ENCODE measurements around the gene TRMT112.
"Not testable (repeated sequence)": the region's sequence is repeated elsewhere in the genome, so short reads cannot be mapped to it uniquely, and the experiment has no call there.

TRMT112 gene

DNA sequence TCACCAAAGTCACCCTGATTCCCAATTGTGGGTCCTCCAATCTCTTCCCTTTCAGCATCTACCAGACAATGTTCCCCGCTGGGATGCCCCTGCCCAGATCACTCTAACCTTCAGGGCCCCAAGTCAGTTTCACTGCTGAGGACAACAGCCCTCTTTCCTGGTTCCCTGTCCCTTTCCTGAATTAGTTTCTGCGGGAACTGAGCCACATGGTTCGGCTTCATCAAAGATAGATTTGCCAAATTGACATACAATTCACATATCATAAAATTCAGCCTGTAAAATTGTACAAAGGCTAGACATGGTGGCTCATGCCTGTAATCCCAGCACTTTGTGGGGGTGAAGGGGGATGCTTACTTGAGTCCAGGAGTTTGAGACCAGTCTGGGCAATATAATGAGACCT lies 10.6 kb upstream of the TRMT112 start:
- DNase-seq: no peak

DNA sequence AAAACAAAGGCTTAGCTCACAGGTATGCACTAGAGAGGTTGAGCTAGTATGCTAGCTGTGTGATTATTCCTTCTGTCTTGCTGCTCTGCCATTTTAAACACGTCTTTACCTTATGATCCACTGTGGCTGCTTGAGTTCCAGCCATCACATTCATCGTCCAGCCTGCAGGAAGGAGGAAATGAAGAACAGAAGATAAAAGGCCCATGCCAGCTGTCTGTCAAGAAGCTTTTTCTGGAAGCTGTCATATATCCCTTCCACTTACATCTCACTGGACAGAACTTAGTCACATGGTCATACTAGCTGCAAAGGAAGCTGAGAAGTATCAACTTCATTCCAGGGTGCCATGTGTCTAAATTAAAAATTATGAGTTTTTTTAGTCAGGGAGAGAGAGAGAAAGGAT lies 10.0 kb upstream of the TRMT112 start:
- DNase-seq: no peak

DNA sequence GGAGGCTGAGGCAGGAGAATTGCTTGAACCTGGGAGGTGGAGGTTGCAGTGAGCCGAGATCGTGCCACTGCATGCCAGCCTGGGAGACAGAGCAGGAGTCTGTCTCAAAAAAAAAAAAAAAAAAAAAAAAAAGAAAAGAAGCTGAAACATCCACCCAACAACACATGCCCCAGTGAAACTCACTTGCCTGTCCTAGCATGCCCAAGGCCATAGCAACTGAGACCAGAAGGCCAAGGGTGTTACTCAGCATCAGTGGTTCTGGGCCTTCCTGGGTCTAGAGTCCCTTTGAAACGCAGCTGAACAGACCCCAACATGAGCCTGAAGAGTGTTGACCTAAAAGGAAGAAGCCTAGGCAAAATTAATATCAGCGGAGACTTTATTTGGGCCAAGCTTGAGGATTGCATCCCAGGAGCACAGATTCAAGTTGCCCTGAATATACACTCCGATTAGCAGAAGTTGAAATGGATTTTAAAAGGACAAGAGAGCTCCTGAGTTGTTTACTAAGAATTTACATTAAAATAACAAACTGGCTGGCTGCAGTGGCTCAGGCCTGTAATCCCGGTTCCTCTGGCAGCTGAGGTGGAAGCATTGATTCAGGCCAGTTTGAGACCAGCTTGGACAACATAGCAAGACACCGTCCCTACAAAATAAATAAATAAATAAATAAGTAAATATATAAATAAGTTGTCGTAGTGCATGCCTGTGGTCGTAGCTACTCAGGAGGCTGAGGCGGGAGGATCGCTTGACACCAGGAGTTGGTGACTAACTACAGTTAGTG lies 7.5 kb upstream of the TRMT112 start:
- DNase-seq: no peak

DNA sequence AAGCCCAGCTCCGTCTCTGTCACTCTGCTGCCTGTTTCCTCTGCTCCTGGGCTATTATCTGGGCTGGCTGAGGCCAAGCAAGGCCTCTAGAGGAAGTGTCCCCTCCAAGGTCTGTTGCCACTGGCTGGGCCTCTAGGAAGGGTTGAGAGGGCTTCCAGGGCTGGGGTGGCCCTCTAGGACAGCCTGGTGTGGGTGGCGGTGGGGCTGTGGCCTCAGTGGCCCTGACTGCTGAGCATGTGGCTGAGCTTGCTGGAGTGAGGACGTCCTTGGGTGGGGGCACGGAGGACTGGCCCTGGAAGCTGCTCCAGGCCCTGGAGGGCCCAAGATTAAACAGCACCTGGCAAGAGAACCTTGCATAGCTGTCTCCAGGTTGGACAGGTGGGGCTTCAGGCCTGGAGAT lies 6.6 kb upstream of the TRMT112 start:
- not testable (repeated sequence) for DNase-seq

DNA sequence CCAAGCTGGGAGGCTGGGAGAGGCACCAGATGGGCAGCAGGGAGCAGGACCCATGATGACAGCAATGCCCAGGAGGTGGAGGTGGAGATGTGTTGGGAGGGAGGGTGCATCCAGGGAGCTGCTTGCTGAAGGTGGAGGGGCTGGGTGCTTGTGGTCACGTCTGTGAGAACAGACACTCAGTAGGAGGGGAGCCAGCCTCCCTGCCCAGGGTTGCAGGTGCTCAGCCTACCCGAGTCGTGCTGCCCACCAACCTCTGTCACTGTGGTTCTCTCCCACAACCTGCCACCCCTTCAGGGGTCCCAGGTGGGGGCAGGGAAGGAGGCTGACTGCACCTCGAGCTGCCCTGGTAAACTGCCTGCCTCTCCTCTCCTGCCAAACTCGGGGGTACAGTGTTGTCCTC lies 6.0 kb upstream of the TRMT112 start:
- DNase-seq: no peak

DNA sequence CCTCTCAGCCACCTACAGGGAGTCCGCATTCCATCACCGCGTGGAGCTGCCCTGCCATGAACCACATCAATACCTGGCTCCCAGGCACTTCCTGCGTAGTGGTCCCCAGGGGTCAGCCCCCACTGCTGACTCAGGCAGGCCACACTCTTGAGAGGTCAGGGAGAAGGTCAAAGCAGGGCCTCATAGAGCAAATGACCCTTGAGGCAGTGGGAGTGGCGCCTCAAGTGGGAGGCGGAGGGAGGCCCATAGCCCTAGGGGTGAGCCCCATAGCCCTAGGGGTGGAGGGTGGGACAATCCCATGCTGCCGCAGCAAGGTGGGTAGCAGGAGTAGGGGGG lies 5.5 kb upstream of the TRMT112 start:
- no peak for DNase-seq

DNA sequence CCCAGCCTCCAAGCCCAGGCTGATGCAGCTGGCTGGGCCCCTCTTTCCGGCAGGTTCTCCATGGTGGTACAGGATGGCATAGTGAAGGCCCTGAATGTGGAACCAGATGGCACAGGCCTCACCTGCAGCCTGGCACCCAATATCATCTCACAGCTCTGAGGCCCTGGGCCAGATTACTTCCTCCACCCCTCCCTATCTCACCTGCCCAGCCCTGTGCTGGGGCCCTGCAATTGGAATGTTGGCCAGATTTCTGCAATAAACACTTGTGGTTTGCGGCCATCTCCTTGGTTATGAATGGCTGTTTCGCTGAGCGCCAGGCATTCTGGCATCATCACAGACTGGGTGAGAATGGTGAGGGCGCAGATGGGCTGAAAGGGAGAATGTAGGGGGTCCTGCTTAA lies 4.2 kb upstream of the TRMT112 start:
- no peak for DNase-seq

DNA sequence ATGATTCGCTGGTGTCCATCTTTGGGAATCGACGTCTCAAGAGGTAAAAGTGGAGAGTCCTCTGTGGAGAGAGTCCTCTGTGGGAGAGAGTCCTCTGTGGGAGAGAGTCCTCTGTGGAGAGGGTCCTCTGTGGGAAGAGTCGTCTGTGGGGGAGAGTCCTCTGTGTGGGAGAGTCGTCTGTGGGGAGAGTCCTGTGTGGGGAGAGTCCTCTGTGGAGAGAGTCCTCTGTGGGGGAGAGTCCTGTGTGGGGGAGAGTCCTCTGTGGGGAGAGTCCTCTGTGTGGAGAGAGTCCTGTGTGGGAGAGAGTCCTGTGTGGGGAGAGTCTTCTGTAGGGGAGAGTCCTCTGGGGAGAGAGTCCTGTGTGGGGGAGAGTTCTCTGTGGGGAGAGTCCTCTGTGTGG lies 3.7 kb upstream of the TRMT112 start:
- no peak for DNase-seq

DNA sequence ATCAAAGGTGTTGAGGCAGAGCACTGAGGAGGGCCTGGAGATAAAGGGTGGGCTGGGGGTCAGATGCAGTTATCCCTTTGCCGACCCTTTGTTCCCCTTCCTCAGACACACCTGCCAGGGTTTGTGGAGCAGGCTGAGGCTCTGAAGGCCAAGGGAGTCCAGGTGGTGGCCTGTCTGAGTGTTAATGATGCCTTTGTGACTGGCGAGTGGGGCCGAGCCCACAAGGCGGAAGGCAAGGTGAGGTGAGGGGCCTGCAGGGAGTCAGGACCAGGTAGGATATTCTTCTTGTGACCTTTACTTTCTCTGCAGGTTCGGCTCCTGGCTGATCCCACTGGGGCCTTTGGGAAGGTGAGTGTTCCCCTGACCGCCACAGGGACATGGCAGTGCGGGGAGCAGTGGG lies 3.2 kb upstream of the TRMT112 start:
- DNase-seq: no peak

DNA sequence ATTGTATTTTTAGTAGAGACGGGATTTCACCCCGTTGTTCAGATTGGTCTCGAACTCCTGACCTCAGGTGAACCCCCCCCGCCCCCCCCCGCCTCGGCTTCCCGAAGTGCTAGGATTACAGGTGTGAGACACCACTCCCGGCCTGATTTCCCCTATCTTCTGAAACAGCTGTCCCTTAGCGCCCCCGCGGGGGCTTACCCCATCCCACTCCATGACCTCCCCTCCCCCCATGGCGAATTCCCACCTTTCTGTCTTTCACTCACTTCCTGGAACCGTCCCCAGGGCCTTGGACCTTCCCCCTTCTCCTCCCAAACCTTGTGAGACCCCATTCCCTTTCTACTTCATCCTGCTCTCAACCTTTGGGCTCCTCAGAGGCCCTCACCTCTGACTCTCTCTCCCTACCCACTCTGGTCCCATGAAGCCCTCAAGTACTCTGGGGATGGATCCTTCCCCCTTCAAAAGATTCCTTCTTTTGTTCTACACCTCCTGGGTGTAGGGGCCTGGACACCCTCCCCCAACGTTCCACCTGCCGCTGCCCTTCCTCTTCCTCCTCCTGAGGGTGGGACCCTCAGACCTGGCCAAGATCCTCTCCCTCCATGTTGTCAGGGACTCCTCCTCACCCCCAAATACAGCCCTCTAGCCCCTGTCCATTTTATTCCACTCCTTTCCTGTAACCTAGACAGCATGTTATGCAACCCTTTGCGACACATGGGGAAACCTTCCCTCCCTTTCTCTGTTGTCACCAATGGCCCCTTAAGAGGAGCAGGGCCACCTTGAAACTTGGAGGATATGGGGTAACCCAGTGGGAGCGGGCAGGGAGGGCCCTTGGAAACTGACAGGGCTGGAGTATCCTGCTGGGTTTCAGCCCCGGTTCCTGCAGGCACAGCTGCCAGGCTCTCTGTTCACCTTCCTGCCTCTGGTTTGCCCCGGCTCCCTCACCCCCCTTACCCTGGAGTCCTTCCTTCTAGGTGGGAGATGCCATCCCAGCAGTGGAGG lies 1.7 kb upstream of the TRMT112 start:
- no peak for DNase-seq

DNA sequence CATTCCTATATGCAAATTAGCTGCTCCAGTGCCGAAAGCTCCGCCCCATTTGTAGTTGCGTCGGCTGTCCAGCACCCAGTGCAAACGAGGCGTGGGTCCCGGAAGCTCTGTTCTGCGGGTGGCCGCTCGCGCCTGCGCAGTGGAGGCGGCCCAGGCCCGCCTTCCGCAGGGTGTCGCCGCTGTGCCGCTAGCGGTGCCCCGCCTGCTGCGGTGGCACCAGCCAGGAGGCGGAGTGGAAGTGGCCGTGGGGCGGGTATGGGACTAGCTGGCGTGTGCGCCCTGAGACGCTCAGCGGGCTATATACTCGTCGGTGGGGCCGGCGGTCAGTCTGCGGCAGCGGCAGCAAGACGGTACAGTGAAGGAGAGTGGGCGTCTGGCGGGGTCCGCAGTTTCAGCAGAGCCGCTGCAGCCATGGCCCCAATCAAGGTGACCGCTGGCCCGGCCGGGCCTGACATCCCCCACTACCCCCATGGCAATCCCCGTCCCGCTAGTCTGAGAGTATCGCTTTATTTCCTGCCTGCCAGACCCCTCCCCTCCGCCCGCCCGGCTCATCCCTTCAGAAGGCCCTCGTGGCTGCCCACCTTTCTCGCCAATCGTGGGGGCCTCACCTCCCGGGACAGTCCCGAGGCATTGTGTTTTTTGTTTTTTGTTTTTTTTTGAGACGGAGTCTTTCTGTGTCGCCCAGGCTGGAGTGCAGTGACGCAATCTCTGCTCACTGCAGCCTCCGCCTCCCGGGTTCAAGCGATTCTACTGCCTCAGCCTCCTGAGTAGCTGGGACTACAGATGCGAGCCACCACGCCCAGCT lies 804 bp upstream of the TRMT112 start, which contains the start of gene PRDX5:
Gene PRDX5 (plus strand): TSS at position 161 of the 805 bp plus-strand sequence. CDS start 95 bp downstream, at position 256.
- peak; percentile 96 for DNase-seq

DNA sequence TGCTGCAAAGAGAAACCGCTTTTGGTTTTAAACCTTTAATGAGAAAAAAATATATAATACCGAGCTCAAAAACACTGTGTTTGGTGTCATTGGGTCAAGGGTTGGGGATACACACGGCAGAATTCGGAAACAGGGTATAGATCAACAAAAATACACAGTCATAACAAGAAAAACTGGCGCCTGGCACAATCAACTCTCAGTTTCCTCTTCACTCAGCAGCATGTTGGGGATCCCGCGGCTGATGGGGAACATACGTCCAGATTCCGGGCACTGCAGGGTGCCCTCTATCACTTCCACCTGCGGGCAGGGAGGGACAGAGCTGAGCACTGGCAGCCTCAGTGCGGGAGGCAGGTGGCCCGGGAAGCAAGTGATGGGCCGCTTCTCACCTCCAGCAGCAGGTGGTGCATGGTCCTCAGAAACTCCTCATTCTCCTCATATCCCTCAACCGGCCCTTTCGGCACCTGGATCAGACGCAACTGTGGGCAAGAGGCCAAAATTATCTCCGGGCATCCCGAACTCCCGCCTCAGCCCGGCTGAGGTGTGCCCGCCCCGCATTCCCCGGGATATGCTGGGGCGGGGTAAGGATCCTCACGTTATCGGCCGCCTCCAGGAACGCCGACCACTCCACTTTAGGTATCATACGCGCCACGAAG lies 561 bp downstream of the TRMT112 start:
- no peak for DNase-seq

DNA sequence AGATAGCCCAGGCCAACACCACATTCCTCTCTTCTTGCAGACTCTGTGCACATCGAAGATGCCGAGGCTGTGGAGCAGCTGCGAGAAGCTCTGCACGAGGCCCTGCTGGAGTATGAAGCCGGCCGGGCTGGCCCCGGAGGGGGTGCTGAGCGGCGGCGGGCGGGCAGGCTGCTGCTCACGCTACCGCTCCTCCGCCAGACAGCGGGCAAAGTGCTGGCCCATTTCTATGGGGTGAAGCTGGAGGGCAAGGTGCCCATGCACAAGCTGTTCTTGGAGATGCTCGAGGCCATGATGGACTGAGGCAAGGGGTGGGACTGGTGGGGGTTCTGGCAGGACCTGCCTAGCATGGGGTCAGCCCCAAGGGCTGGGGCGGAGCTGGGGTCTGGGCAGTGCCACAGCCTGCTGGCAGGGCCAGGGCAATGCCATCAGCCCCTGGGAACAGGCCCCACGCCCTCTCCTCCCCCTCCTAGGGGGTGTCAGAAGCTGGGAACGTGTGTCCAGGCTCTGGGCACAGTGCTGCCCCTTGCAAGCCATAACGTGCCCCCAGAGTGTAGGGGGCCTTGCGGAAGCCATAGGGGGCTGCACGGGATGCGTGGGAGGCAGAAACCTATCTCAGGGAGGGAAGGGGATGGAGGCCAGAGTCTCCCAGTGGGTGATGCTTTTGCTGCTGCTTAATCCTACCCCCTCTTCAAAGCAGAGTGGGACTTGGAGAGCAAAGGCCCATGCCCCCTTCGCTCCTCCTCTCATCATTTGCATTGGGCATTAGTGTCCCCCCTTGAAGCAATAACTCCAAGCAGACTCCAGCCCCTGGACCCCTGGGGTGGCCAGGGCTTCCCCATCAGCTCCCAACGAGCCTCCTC lies 1.5 kb downstream of the TRMT112 start:
- not testable (repeated sequence) for DNase-seq

DNA sequence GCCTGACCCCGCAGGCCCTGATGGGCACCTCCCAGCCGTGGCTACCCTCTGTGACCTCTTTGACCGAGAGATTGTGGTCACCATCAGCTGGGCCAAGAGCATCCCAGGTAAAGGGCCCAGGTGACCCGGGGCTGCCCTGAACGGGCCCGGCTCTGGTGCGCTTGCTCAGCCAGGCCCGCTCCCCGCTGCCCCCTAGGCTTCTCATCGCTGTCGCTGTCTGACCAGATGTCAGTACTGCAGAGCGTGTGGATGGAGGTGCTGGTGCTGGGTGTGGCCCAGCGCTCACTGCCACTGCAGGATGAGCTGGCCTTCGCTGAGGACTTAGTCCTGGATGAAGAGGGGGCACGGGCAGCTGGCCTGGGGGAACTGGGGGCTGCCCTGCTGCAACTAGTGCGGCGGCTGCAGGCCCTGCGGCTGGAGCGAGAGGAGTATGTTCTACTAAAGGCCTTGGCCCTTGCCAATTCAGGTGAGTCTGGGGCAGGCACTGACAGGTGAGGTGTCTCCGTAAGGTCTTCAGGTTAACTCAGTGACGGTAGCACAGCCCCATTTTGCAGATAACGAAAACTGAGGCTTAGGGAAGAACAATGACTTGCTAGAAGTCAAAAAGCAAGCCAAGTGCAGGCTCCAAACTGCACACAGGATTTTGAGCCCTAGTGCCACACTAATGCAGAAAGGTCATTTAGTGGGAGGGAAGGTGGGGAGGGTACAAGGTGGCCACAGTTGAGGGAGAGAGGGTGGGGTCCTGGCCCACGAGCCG lies 2.4 kb downstream of the TRMT112 start:
- DNase-seq: no peak

DNA sequence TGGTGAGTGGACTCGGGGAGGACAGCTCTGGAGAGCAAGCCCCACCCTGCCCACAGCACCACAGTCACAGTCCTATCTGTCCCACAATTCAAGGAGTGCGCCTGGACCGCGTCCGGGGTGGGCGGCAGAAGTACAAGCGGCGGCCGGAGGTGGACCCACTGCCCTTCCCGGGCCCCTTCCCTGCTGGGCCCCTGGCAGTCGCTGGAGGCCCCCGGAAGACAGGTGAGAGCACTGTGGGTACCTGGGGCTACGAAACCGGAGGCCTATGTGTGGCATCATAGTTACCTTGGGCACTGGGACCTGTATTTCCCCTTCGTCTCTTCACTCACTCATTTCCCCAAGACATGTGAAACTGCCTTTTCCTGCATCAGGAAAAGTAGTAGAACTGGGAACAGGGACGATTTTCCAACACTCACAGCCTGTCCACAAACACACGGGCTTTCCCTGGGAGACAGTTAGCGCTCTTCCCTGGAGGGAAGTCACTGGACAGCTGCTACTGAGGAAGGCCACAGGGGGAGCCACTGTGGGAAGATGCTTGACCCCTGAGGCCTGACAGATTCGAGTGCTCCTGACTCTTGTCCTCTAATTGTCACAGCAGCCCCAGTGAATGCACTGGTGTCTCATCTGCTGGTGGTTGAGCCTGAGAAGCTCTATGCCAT lies 3.1 kb downstream of the TRMT112 start:
- DNase-seq: no peak

DNA sequence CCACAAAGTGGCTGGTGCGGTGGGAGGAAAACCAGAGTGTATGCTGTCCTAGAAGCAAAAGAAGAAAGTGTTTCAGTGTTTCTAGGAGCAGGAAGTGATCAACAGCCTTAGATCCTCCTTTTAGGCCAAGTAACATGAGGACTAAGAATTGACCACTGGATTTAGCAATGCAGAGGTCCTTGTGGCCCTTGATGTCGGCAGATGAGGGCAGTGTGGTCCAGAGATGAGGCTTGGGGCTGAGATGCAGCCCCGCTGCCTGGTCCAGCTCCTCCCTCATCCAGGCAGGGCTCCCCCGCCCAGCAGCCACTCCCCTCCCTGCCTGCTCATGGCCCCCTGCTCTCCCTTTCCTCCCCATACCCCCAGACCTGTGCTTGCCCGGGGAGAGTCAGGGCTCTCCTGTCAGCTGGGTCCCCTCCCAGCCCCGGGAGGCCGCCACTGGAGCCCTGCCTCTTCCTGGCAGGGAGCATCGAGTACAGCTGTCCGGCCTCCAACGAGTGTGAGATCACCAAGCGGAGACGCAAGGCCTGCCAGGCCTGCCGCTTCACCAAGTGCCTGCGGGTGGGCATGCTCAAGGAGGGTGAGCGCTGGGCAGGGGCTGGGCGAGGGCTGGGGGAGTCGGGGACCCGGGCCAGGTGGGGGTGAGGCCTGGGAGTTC lies 3.7 kb downstream of the TRMT112 start:
- no peak for DNase-seq

DNA sequence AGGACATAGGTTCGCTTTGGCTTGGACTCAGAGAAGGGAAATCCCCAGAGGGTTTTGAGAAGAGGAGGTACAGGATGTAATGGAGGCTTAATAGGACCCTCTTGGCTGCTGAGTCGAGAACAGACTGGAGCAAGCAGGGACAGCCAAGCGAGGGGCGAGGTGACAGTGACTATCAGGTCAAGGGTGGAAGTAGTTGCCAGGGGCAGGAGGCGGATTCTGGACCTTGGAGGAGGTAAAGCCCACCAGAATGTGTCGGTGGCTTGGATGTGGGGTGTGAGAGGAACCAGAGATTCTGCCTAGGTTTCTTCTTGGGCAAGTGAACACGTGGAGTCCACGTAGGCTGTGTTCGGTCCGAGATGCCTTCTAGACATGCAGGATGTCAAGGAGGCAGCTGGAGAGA lies 4.4 kb downstream of the TRMT112 start:
- DNase-seq: no peak

DNA sequence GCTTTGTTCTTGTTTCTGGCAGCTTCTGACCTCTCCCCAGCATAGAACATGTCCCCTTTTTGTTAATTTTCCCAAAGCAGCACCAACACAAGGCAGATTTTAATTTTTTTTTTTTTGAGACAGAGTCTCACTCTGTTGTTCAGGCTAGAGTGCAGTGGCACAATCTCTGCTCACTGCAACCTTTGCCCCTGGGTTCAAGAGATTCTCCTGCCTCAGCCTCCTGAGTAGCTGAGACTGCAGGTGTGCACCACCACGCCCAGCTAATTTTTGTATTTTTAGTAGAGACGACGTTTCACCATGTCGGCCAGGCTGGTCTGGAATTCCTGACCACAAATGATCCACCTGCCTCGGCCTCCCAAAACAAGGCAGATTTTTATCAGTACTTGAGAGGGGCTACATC lies 9.6 kb downstream of the TRMT112 start:
- DNase-seq: not testable (repeated sequence)

DNA sequence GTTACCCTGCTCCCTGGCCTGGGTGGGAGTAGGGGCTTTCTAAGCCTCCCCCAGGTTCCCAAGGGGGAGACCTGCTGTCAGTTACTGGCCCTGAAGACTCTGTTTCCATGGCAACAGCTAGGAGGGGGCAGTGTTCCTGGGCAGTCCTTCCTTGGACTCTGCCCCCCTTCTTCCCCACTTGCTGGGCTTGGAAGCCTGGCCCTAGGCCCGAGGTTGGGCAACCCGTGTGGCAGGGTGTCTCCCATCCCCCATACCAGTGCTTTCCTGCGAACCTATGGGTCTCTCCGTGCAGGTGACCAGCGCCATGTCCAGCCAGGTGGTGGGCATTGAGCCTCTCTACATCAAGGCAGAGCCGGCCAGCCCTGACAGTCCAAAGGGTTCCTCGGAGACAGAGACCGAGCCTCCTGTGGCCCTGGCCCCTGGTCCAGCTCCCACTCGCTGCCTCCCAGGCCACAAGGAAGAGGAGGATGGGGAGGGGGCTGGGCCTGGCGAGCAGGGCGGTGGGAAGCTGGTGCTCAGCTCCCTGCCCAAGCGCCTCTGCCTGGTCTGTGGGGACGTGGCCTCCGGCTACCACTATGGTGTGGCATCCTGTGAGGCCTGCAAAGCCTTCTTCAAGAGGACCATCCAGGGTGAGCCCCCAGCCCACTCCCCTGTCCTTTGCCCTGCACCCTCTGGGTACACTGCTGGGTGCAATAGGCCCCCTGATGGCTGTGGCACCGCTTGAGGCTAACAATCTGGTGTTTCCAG lies 10.3 kb downstream of the TRMT112 start:
- DNase-seq: no peak
